D341Med (cell line): Measurements from ENCODE around the gene CIZ1.

Experiments
- DNase-seq: peaks from one replicate; pipeline ENCODE4 v3.0.0; 2012; ENCODE audit warnings: low spot score

CIZ1 gene

DNA sequence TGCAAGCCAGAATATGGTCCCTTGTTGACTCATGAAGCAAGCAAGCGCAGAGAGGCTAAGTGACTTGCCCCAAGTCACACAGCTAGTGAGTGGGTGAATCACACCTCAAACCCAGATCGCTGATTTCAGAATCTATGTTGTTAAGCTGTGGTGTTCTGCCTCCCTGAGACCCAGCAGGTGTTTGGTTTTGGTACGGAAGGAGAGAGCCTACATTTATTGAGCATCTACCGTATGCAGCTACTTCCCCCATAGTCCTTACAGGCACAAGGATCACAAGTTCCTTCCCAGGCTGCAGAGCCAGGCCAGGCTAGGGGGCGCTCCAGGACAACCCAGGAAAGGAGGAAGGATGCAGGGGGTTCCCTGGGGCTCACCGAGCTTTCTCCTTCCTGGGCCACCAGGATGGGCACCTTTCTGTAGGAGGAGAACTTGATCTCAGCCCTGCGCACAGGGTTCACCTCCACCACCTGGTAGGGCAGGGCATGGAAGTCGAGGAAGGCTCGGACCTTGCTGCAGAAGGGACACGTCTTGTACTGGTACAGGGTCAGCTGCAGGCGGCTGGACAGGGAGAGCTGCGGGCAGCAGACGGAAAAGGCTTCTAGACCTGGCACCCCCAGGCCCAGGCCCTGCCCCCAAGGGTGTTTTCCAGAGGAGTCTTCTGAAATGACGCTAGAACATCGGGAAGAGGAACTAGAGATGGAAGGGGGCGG lies 66.3 kb downstream of the CIZ1 start:
- DNase-seq, result peak; percentile 71

DNA sequence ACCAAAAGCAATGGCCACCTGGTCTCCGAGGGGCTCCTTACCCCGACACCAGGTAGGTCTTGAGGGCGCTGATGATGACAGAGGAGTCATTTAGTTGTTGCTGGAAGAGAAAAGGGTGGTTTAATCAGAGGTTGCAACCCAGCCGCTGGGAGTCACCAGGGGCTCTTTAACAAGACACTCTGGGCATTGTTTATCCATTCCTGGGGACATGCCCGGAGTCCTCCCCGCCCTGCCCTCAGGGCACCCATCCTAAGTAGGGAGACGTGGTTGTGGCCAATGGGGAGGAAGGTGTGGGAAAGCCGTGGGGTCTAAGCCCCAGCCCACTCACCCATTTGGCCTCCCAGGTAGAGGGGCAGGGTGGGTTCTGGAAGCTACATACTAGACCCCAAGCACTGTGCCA lies 66.9 kb downstream of the CIZ1 start:
- DNase-seq, result no peak

DNA sequence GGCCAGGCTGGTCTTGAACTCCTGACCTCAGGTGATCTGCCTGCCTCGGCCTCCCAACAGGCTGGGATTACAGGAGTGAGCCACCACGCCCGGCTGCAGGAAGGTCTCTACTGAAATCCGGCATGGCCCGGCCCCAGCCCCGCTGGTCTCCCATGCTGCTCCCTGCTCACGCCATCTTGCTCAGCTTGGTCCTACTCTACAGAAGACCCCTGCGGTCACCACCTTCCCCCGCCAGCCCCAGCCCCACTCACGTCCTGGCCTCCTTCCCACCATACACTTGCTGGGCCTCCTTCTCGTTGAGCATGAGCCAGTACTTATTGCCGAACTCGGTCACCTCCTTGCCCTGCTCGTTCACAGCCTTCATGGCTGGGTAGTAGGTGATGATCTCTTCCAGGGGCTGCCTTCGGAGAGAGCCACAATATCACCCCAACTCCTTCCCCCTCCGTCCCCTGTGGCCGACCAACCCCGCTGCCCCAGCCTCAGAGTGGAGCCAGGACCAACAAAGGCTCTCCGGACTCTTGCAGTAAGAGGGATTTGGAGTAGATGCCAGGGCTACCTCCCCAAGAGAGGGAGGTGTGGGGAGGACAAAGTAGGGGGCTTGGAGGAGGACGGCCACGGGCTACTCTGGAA lies 67.8 kb downstream of the CIZ1 start:
- no peak for DNase-seq

DNA sequence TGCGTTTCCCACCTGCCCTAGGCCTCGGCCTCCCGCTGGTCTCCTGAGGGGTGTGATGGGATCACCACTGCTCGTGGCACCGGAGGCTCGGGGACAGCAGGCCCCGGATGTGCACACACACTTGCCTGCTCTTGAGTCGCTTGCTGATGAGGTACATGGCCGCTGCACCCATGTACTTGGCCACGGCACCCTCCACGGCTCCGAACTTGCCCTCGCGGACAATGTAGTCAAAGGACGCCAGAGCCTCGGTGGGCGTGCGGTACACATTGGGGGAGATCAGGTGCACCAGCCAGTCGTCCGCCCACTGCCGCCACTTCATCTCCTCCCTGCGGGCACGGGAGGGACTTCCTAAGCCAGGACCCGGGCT lies 68.6 kb downstream of the CIZ1 start:
- no peak for DNase-seq

DNA sequence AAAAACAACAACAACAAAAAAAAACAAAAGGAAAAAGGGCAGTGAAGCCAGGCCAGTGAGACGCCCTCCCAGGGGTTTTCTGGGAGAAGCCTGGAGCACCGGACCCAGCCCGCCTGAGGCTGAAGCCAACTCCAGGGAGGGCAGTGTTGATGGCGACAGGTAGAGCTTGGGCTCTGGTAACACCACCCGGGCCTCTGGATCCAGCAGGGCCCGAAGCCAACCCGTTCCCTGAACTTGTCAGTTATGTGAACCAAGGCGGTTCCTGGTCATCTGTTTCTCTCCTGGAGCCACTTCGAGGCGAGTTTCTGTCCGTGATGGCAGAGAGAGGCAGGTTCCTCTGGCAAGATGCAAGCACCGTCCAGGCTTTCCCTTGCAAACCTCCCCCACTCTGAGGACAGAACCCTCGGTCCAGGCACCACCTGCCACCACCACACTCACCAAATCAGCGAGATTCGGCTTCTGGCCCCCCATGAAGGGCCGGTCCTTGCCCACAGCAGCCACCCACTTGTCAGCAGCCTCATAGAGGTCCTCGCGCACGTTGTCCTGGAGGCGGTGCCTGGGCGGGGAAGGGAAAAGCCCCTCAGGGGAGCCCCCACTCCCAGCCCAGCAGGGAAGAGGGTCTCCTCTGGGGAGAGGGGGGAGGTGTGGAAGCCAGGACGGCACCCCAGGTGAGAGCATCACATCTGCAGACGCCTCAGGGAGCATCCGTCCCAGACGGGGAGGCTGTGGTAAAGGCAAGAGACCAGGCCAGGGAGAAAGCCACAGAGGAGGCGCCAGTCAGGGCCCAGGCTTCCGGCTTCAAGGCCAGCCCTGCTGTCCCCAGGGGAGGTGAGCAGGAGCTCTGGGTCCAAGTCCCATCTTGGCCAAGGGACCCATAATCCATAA lies 69.2 kb downstream of the CIZ1 start:
- no peak for DNase-seq

DNA sequence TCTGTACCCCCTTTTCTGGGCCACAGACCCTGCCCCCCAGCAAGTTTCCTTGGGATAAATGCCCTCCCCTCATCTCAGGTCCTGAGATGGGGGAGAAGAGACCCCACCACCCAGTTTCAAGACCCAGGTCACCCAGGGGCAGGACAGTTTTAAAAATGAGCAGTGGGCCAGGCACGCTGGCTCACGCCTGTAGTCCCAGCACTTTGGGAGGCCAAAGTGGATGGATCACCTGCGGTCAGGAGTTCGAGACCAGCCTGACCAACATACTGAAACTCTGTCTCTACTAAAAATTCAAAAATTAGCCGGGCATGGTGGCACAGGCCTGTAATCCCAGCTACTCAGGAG lies 69.9 kb downstream of the CIZ1 start:
- DNase-seq, result no peak

DNA sequence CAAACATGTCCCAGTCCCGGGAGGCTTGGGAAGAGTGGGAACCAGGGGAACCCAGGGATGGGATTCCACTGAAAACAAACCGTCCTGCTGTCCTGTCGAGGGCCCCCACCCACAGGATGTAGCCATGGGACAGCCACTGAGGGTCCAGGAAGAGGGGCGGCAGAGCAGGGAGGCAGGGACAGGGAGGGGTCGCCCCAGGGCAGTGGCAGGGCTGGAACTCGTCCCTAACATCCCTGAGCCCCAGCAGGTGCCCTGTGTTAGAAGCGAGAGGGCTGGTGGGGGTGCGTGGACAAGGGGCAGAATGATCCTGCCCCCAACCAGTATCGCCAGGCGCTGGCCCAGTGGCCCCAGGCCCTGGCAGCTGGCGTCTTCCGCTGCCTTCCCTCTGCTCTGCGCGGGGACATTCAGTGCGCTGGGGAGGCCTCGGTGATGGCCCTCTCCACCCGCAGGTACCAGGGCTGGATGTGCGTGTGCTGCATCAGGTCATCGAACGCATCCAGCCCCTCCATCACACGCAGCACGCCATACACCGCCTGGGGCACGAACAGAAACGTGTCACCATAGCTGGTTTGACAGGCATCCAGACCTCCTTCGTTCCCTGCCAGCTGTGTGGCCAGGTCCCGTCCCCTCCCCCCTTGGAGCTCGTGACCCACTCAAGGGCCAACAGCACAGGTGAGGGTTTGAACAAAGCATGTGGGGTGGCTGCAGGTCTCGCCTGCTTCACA lies 70.5 kb downstream of the CIZ1 start:
- no peak for DNase-seq

DNA sequence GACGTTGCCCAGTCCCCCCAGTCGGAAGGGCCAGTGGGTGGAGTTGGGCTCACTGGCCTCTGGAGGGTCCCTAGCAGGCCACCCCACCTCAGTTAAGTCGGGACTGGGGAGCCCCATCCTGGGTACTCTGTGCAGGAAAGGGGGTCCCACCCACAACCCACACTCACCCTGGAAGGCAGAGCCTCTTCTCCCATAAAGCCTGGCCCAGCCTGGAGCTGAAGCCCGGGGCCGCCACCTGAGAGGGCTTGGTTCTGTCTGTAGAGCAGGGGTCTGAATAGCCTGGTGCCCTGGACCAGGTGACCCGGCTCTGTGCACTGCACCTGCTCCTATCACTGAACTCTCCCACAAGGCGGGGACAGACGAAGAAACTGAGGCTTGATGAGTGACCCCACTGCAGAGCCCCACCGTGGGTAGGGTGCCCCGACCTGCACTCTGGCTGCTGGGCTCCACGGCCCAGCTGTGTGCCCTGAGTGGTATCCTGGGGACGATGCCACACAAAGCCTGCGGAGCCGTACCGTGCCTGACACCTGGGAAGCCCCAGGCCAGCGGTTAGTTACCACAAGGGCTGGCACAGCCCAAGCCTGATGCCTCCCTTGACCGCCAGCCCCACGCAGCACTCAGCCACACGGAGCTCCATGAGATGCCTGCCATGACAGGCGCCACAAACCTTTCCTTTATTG lies 71.2 kb downstream of the CIZ1 start:
- DNase-seq, result no peak

DNA sequence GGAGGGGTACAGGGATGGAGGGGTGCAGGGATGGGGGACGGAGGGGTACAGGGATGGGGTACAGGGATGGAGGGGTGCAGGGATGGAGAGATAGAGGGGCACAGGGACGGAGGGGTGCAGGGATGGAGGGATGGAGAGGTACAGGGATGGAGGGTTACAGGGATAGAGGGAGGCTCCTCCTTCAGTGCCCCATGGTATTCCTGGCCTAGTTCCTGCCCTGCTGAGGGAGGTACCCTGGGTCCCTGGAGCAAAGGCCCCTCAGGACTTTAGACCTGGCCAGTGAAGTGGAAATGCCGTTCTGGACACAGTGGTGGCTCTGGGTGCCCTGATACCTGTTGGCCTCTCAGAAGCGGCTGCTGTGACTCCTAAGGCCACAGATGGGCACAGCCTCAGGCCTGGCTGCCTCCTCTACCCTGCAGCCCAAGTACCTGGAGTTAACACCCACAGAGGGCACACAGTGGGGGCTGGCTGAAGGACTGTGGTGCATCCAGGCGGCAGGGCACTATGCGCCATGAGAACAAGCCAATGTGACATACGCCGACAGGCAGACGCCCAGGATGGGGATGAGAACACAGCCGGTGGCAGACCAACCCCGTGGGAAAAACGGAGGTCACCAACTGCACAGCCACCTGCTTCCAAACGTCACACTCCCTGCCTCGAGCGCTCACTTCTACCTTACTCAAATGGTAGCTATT lies 72.3 kb downstream of the CIZ1 start:
- no peak for DNase-seq

DNA sequence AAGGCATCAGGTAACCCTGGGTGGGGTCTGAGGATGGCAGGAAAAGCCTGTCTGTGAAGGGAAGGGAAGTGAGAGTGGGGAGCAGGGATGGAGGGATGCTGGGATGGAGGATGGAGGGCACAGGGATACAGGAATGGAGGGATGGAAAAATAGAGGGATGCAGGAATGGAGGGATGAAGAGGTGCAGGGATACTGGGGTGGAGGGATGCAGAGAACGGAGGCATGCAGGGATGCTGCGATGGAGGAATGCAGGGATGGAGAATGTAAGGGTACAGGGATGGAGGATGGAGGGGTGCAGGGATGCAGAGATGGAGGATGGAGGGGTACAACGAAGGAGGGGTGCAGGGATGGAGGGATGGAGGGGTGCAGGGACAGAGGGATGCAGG lies 72.9 kb downstream of the CIZ1 start:
- DNase-seq, result no peak

DNA sequence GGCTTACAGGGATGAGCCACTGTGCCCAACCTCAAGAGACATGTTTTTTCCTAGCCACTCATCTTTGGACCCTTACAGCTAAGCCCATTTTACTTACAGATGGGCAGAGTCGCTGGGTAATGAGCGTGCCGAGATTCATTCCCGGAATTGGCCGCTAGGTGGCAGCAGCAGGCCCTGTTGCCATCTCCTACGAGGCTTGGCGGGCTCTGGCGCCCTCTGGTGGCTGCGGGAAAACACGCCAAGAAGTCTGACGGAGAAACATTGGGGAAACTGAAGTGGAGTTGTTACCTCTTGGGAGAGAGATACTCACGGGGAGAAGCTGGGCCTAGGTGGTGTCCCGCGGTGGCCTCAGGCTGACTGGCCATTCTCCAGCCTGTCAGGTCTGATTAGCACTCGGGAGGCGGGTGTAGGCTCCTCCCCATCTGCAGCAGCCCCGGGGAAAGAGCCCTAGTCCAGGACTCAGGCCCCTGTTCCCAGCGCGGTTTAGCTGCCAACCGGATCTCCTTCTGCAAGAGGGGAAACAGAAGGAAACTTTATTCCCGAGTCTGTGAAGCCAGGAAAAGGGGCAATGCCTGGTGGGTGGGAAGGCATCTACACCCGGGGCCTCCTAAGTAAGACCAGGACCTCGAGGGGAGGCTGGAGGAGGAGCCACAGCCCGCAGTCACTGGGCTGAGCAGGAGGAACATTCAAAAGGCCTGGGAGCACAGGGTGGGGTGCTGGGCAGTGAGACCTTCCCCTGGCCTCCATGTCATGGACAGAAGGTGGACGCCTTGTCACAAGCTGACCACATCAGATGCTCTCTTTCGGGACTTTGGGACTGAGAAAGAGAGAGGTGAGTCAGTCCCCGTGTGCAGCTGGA lies 73.5 kb downstream of the CIZ1 start:
- peak; percentile 89 for DNase-seq

DNA sequence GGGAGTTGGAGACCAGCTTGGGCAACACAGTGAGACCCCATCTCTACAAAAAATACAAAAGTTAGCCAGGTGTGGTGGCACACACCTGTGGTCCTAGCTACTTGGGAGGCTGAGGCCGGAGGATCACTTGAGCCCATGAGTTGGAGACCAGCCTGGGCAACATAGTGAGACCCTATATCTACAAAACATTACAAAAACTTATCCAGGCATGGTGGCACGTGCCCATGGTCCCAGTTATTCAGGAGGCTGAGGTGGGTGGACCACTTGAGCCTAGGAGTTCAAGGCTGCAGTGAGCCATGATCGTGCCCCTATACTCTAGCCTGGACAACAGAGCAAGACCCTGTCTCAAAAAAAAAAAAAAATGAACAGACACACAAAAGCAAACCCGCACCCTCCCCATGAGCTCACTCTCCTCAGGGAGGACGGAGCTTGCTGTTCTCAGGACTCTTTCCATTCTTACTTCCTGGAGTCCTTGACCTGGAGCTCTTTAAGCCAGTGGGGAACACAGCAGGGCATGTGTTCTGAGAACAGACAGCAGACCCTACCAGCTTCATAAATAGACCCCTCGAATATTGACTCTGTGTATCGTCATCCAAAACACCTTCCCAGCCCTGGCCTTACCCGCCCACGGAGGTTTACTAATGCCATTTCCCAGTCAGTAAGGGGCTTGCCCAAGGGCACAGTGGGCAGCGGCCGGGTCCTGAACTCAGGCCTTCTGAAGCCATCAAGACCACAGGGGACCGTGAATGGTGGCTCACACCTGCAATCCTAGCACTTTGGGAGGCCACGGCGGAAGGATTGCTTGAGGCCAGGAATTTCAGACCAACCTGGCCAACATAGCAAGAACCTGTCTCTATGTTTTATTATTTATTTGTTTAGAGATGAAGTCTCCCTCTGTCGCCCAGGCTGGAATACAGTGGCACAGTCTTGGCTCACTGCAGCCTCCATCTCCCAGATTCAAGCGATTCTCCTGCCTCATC lies 75.0 kb downstream of the CIZ1 start:
- DNase-seq, result no peak
